ENCODE measurements around the gene SMOC1.

The SMOC1 gene

GRCh38 chr14:69943084-69943780 lies 64.0 kb downstream of the SMOC1 start:
- DNase-seq, result no peak

GRCh38 chr14:69945347-69945746 lies 66.1 kb downstream of the SMOC1 start:
- DNase-seq, result peak; percentile 27 to 69

GRCh38 chr14:69945912-69946311 lies 66.7 kb downstream of the SMOC1 start:
- peak; percentile 90 to 97 for DNase-seq

DNA sequence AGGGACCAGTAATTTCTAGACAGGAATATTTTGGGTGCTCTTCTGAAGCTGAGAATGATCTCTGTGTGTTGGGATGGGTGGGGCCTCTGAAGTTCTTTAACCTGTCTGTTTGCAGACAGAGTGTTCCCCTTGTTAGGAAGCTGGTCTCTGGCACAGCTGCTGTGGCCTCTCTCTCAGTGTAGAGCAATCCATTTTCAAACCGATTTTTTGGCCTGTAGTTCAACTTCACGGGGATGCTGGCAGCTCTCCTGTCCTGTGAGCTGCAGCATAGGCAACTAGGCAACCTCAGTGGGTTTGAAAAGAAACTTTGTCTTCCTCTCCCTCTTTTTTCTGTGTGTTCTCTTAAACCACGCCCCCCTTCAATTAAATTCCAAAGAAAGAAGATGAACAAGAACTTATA lies 69.1 kb downstream of the SMOC1 start:
- DNase-seq, result no peak

- DNase-seq, result no peak
These were observed 72.0 kb downstream of the SMOC1 start for GRCh38 chr14:69951263-69951662.

- no peak for DNase-seq
These were observed 72.7 kb downstream of the SMOC1 start for GRCh38 chr14:69951935-69952334.

DNA sequence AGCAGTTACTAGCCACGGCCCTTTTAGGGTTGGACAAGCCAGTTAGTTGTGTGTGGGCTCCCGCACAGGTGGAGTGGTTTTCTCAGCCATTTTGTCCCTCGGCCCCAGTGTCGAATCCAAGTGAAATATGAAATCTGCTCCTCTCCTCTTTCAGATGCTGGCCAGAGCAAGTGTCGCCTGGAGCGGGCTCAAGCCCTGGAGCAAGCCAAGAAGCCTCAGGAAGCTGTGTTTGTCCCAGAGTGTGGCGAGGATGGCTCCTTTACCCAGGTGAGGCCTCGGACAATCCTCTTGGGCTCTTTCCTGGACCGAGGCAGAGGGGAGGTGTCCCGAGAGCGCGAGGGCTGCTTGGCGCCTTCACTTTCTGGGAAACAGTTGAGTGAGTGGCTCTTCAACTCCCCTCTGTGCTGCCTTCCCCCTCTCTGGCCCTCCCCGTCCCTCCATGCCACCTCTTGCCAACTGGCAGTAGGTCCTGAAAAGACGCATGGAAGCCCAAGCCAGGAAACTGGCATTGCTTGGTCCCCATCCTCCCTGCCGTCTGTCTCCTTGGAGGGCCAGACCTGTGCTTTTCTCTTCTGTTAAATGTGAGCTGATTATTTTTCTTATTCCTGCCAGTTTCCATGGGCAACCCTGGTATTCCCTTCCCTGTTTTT lies 74.2 kb downstream of the SMOC1 start:
- DNase-seq, result no peak

GRCh38 chr14:69955855-69956845 lies 76.9 kb downstream of the SMOC1 start:
- DNase-seq, result no peak

DNA sequence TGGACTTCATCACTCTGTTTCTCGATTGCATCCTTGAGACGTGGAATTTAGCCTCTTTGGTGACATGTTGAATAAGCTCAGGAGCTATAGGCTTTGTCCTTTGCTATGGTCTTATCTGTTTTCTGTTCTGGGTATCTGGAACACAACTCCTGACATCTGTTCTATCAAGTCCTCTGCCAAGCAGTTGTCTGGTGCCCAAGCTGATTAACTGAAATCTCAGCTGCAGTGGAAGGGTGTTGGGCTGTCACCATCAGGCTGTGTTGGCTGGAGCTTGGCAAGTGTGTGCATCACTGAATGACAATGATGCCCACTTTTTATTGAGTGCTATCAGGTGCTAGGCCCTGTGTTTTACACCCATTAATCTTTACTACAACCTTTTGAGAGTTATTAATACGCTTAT lies 77.8 kb downstream of the SMOC1 start:
- no peak for DNase-seq

GRCh38 chr14:69957986-69958385 lies 78.8 kb downstream of the SMOC1 start:
- no peak for DNase-seq

GRCh38 chr14:69959136-69959535 lies 79.9 kb downstream of the SMOC1 start:
- no peak for DNase-seq

- peak; percentile 25 to 61 for DNase-seq
These were observed 81.1 kb downstream of the SMOC1 start for GRCh38 chr14:69960296-69960695.

GRCh38 chr14:69963966-69964365 lies 84.8 kb downstream of the SMOC1 start:
- DNase-seq, result peak in 1 of 2 experiments; percentile 18

GRCh38 chr14:69964841-69965240 lies 85.6 kb downstream of the SMOC1 start:
- DNase-seq, result no peak

DNA sequence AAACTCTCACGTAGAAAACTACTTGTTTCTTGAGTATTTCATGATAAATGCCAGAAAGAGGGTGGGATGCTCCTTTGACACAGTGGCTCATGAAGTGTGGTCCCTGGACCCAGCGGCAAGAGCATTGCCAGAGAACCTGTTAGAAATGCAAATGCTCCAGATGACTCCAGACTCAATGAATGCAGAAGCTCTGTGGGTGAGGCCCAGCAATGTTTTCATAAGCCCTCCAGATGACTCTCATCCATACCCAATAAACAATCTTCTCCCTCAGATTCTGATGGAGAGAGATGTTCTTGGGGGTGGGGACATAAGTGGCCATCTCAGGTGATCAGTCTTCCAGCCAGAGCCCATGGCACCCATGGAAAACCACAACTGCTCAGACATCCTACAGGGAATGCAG lies 88.9 kb downstream of the SMOC1 start:
- DNase-seq, result no peak

GRCh38 chr14:69968681-69969080 lies 89.5 kb downstream of the SMOC1 start:
- no peak for DNase-seq

- DNase-seq, result no peak
These were observed 93.5 kb downstream of the SMOC1 start for GRCh38 chr14:69972755-69973154.

DNA sequence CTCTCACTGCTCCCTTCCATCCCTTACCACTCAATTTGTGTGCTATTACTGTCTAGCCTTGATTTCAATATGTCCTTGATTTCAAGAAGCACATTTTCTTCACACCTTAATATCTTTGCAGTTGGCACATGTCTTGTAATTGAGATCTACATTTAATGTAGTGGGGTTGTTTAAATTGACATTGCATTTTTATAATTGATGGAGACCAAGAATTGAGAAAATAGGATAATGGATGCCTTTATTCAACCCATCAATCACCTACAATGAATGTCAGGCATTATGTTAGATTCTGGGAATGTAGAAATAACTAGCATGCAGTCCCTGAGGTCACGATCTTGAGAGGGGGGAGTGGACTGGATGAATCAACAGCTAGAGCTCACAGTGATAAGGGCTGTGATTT lies 94.6 kb downstream of the SMOC1 start:
- no peak for DNase-seq

DNA sequence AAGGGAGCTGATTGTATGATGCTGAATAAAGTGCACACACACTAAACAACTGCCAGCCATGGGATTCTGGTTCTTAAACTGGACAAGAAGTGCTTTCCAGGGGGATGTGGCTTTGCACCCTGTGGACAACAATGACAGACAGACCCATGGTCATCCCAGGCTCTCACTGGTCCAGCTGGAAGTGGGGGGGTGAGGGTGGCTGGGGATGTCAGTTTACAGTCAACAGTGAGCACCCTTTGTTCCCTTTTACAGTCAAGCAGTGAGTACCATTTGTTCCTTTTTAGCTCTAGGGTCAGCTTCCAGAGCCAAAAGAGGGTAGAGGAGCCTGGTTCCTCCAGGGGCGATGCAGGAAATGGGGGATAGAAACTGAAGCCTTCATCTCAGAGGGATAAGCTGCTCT lies 100.7 kb downstream of the SMOC1 start:
- no peak for DNase-seq

DNA sequence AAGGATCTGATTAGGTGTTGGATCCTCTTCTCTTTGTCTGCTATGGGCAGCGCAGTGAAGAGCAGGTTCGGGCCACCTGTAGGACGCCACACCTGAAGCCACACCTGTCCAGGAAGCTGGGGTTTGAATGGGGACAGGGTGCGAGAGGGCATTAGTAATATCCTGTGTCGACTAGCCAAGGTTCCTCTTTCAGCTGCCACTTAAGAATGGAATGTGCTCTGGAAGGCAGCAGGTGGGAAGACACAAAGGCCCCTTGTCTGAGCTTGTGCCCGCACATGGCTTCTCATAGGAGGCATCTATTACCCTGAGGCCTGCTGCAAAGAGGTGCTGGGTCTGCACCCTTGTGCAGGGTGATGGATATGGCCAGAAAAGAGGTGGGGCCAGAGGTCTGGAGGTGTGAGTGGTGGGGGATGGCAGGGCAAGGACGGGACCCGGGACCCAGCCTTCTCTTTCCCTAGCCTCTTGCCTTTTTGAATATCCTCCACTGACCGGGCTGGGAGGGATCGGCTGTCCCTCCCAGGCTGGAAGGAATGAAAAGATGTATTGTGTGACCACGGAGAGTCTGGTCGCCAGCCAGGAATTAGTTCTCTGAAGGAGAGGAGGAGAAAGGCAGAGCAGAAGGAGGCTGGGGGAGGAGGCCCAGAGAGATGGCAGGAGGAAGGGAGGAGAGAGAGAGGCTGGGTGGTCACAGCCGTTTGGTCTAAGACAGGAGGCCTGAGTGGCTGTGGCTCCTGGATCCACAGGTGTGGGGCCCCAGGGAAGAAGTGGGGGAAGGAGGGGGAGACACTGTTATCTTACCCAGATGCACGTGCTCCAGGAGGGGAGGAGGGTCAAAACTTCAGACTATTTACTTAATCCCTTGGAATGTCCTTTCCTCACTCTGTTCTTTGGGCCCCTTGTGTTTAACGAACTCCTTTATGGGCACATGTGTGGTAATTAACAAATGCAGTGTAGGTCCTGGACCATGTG lies 101.5 kb downstream of the SMOC1 start:
- peak in 1 of 2 experiments; percentile 49 for DNase-seq

DNA sequence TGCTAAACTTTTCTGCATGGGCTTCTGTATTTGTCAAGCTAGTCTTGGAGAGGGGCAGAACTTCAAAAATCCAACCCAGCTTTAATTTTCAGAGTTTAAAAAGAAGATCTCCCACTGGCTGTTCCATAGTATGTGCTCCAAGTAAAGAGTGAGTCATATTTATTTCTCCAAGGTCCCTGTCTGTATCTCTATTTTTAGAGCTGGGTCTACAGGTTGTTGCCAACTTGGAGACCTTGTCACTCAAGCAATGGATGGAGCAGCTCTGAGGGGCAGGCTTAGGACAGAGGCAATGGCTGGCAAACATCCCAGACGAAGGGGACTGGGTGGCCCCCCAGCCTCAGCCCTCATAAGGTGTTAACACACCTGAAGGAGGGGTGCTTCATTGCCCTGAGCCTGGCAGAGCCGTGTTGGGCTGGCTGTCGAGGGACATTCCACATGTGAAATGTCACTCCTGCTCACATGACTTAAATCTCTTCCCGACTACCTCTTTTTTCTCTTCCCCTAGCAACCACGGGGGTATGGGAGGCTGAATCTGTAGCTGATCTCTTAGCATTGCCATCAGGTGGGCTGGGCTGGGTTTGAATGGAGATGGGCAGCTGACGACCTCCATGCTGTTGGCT lies 103.1 kb downstream of the SMOC1 start:
- no peak for DNase-seq

DNA sequence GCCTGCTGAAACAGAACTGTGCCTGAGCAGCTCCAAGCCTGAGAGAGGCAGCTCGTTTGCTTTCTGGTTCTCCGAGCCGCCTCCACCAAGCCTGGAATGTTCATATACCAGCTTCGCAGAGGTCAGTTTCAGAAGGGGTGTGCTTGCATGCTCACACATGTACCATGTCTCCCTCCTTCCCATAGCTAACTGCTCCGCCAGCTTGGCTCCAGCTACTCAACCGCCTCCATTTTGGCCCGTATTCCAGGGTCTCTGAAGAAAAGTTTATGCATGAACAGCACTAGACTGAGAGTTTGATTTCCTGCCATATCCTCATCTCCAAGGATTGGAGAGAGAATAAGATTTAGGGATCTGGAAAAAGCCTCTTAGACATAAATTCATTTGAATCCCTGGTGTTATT lies 103.7 kb downstream of the SMOC1 start:
- no peak for DNase-seq

Measured in NCI-H2081 (cell line).